Fibroblast of mammary gland (primary cell): ENCODE measurements around the gene FIGNL1.

Experiments used
- DNase-seq: peaks from one replicate; pipeline ENCODE4 v3.0.0-alpha.2; 2010; ENCODE audit warnings: low read depth
- H3K4me3 ChIP-seq: 2 replicates; pipeline ENCODE4 v1.5.1; 2011; ENCODE audit warnings: low read depth, mild to moderate bottlenecking, low read length, moderate library complexity; ENCODE audit not compliant: control insufficient read depth
- TF ChIP-seq, protein P1 (sequence below): conservative IDR thresholded peaks from 2 replicates; pipeline ENCODE4 v1.5.1; 2011; ENCODE audit warnings: low read depth, low read length, inconsistent platforms; ENCODE audit not compliant: control insufficient read depth, insufficient read depth

The FIGNL1 gene

DNA sequence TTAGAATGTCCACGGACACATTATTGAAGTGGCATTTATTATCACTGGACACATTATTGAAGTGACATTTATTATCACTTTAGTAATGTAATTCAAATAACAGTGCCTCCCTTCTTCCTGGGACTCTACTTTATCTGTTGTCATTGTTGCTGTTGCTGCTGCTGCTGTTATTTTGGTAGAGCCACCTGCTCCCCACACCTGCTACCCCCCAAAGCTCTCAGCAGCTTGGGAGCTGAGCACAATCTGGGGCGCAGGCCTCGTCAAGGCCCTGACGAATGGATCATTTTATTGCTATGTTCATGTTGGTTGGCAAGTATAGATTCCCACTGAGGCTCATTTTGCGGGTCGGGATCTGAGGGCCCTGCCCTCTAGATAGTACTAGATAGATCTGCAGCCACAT, 24.8 kb downstream of the FIGNL1 start:
- no peak overlapping the region for H3K4me3 ChIP-seq
- DNase-seq, result no peak
- TF ChIP-seq, protein P1, sequence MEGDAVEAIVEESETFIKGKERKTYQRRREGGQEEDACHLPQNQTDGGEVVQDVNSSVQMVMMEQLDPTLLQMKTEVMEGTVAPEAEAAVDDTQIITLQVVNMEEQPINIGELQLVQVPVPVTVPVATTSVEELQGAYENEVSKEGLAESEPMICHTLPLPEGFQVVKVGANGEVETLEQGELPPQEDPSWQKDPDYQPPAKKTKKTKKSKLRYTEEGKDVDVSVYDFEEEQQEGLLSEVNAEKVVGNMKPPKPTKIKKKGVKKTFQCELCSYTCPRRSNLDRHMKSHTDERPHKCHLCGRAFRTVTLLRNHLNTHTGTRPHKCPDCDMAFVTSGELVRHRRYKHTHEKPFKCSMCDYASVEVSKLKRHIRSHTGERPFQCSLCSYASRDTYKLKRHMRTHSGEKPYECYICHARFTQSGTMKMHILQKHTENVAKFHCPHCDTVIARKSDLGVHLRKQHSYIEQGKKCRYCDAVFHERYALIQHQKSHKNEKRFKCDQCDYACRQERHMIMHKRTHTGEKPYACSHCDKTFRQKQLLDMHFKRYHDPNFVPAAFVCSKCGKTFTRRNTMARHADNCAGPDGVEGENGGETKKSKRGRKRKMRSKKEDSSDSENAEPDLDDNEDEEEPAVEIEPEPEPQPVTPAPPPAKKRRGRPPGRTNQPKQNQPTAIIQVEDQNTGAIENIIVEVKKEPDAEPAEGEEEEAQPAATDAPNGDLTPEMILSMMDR, result no peak

DNA sequence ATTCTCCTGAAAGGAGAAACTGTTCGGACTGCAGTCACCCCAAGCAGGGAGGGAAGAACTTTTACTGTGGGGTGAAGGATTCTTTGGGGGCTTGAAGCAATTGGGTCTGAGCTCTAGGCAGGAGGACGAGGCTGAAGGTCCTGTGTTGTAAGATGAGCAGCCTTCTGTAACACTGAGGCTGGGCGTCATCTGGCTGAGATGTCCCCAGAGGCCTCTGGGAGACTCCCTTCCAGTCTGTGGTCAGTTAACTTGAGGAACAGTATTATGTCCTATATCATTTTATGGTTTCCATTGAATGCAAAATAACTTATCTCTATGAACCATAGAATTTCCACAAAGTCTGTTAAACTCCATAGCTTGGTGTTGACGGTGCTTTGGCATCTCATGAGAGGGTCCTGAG, 26.3 kb downstream of the FIGNL1 start:
- TF ChIP-seq, protein P1, result no peak
- no peak for DNase-seq
- H3K4me3 ChIP-seq, result no peak overlapping the region

DNA sequence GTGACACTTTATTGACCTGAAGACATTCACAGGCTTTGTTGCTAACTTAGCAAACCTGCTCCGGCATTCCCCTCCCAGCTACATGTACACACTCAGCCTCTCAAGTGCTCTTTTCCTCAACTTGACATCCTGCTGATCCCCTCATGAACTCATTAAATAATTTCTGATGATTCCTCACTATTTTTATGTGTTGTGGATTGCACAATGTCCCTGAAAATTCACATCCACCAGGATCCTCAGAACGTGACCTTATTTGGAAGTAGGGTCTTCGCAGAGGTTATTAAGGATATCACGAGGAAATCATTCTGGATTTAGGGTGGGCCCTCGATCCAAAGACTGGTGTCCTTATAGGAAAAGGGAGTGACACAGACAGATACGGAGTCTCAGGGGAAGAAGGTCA, 27.3 kb downstream of the FIGNL1 start:
- H3K4me3 ChIP-seq, result no peak overlapping the region
- TF ChIP-seq, protein P1, result no peak
- DNase-seq, result no peak

DNA sequence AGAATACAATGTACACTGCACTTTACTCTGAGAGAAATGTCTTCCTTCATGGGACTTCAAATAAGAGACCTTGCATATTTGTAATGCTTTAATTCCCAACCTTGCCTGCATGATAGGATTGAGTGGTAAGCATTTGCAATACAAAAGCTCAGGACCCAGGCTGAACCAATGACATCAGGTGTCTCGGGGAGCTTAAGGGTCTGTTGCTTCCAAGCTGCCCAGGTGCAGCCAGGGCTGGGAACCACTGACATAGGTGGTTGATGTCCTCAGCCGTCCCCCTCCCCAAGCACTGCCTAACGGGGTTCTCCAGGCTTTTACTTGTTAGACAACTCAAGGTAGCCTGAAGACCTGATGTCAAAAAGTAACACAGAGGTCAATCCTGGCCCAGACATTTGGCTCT, 29.1 kb downstream of the FIGNL1 start:
- no peak for DNase-seq
- TF ChIP-seq, protein P1, result no peak
- H3K4me3 ChIP-seq, result no peak overlapping the region

DNA sequence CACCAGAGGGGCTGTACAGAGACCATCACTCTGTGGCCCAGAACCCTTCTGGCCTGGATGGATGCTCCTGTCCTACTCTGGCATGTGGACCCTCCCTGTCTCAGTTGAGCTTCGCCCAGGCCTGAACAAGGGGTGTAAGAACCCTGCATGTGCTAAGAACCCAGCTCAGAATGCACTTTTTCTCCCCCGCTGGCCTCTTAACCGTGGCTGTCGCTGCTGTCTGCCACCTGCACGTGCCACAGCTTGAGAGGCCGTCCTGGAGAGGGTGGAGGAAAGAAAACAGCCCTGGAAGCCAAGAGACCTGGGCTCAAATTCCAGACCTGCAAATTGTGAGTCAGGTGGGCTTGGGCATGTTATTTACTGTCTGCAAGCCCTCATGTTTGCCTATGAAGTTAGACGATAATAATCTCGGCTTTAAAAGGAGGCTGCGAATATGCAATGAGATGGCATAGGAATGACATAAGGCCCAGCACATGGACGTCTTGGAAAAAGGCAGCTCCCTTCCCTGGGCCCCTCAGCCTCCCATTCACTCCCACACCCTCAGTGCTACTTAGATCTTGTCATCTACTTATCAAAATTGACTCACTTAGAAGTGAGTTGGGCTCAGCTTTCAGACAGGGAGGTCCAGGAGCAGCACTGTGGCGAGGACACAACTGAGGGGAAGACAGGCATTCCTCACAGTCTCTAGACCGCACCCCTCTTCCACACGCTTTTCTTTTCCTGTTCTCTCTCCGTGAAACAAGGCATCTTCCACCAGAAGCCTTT, 31.4 kb downstream of the FIGNL1 start:
- H3K4me3 ChIP-seq, result no peak overlapping the region
- TF ChIP-seq, protein P1, result no peak
- DNase-seq, result no peak

DNA sequence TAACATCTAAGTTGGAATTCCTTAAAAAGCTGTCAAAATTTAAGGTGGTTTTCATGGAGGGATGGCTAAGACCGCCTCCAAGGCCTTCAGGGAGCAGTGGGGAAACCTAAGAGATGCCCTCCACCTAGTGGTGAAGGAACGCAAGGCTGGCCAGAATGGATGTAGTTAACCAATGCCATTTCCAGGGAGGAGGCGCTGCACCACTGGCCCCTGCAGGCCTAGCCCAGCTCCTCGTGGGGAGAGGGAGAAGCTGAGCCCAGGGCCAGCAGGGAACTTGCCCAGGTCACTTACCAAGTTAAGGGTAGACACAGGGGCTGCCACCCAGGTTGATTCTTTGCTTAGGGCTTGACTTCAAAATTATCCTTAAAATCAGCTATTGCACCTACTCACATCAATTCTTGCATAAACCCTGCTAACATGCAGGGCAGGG, 32.0 kb downstream of the FIGNL1 start:
- TF ChIP-seq, protein P1, result peak; percentile 95

More for the DNA sequence above, 32.0 kb downstream of the FIGNL1 start:
- DNase-seq, result peak; percentile 80
- no peak overlapping the region for H3K4me3 ChIP-seq
